HCT116 (cell line): ENCODE measurements around the gene AHSP. TPM values are rescaled to one million over a fixed set of nuclear protein-coding genes. Genes with fewer than 3 reads are reported as not detected.
A peak's percentile ranks its signal among the peaks of the same experiment; 100 is the strongest.

Source experiments
- ATAC-seq: fragments of 200-7000 bp; cut with Tn5 transposase; 2 replicates; pipeline ENCODE4 v1.9.1; 2020; ENCODE audit warnings: mild to moderate bottlenecking, moderate library complexity
- BruUV-seq: library from RNA; stranded (reverse); fragments of 400-500 nt; replicated peaks from 2 replicates; lab custom pipeline; 2021; lab: Mats Ljungman, UMichigan
- CTCF ChIA-PET: fragments of 300-600 bp; sonication (Branson Sonifier 250); formaldehyde crosslinking; loops from one replicate; lab custom pipeline; 2021; ENCODE audit warnings: antibody characterized with exemption; lab: Charles Lee
- POLR2A ChIA-PET: fragments of 300-600, 350-600 bp; sonication (Branson Sonifier 250); formaldehyde crosslinking; loops from one replicate; lab custom pipeline; 2021; ENCODE audit warnings: antibody characterized with exemption; lab: Charles Lee
- RAD21 ChIA-PET, 2 experiments: fragments of 300-600 bp; sonication (Branson Sonifier 250); formaldehyde crosslinking; loops; one replicate each; lab custom pipeline; 2023; ENCODE audit warnings: low total read pairs in 2 of 2; ENCODE audit not compliant: uncharacterized antibody in 2 of 2, unreplicated experiment in 2 of 2, low non-redundant PET in 1 of 2; lab: Charles Lee
- DNase-seq: peaks from one replicate; pipeline ENCODE4 v3.0.0-alpha.2; 2010; ENCODE audit warnings: low read depth, low spot score
- H2AFZ ChIP-seq: fragments of 200-600 bp; shearing (Covaris generic), sonication (generic); 2 replicates; pipeline ENCODE4 v1.6.1; 2017; ENCODE audit warnings: low read depth, mixed run types, mixed read lengths, antibody characterized with exemption, low read length; ENCODE audit not compliant: poor library complexity, severe bottlenecking
- H3K27ac ChIP-seq: 2 replicates; pipeline ENCODE4 v1.5.1; 2012; ENCODE audit warnings: low read depth, low read length
- H3K27me3 ChIP-seq: fragments of 200-600 bp; sonication (generic); 2 replicates; pipeline ENCODE4 v1.6.1; 2016; ENCODE audit warnings: mixed run types, low read length, mixed read lengths; ENCODE audit not compliant: insufficient read depth
- H3K36me3 ChIP-seq, 2 experiments: fragments of 200-500 bp in 1 of 2; fragments of 200-600 bp in 1 of 2; sonication (Bioruptor generic) in 1 of 2; sonication (generic) in 1 of 2; 2 replicates each; pipeline versions ENCODE4 v1.5.1 to v1.6.1; 2014 to 2016; ENCODE audit warnings: low read length in 2 of 2, inconsistent platforms in 1 of 2, mixed read lengths in 1 of 2, mixed run types in 1 of 2; ENCODE audit not compliant: insufficient read depth in 2 of 2, control insufficient read depth in 1 of 2
- H3K4me1 ChIP-seq, 2 experiments: fragments of 200-600 bp in 1 of 2; sonication (generic) in 1 of 2; 2 replicates each; pipeline versions ENCODE4 v1.5.1 to v1.6.1; 2012 to 2017; ENCODE audit warnings: low read length in 2 of 2, inconsistent platforms in 1 of 2, mild to moderate bottlenecking in 1 of 2, mixed read lengths in 1 of 2, mixed run types in 1 of 2, moderate library complexity in 1 of 2; ENCODE audit not compliant: insufficient read depth in 2 of 2, control insufficient read depth in 1 of 2
- H3K4me2 ChIP-seq: fragments of 200-600 bp; sonication (generic); 2 replicates; pipeline ENCODE4 v1.6.1; 2017; ENCODE audit warnings: mixed run types, low read length, mixed read lengths
- H3K4me3 ChIP-seq, 2 experiments: fragments of 200-600 bp in 1 of 2; sonication (generic) in 1 of 2; replicated peaks in 1 of 2; 2 replicates each; pipeline ENCODE4 v1.5.1; 2011 to 2016; ENCODE audit warnings: low read length in 2 of 2, control low read depth in 1 of 2, low read depth in 1 of 2, mild to moderate bottlenecking in 1 of 2, mixed read lengths in 1 of 2, mixed run types in 1 of 2
- H3K79me2 ChIP-seq: fragments of 200-600 bp; sonication (generic); 2 replicates; pipeline ENCODE4 v1.6.1; 2017; ENCODE audit warnings: mild to moderate bottlenecking, mixed run types, low read length, moderate library complexity, mixed read lengths; ENCODE audit not compliant: insufficient read depth
- H3K9ac ChIP-seq: fragments of 200-600 bp; sonication (generic); 2 replicates; pipeline ENCODE4 v1.6.1; 2016; ENCODE audit warnings: low read length, mixed read lengths
- H3K9me2 ChIP-seq: fragments of 200-600 bp; sonication (generic), shearing (Covaris generic); 2 replicates; pipeline ENCODE4 v1.6.1; 2017; ENCODE audit warnings: mixed run types, mild to moderate bottlenecking, moderate library complexity; ENCODE audit not compliant: insufficient read depth
- H3K9me3 ChIP-seq, 2 experiments: fragments of 200-500 bp in 1 of 2; fragments of 200-600 bp in 1 of 2; sonication (Bioruptor generic) in 1 of 2; sonication (generic) in 1 of 2; 2 replicates each; pipeline ENCODE4 v1.6.1; 2014 to 2017; ENCODE audit warnings: low read length in 2 of 2, mixed read lengths in 2 of 2, inconsistent platforms in 1 of 2, low read depth in 1 of 2, mild to moderate bottlenecking in 1 of 2, mixed run types in 1 of 2, moderate library complexity in 1 of 2; ENCODE audit not compliant: control insufficient read depth in 1 of 2, insufficient read depth in 1 of 2
- H4K20me1 ChIP-seq: fragments of 200-600 bp; sonication (generic), shearing (Covaris generic); 2 replicates; pipeline ENCODE4 v1.6.1; 2017; ENCODE audit warnings: mixed run types, mild to moderate bottlenecking, moderate library complexity; ENCODE audit not compliant: insufficient read depth
- CEBPB ChIP-seq: IDR thresholded peaks from 2 replicates; pipeline ENCODE4 v1.6.1; 2012; ENCODE audit warnings: low read depth
- EZH2 ChIP-seq: fragments of 200-600 bp; sonication (generic); IDR thresholded peaks from 2 replicates; pipeline ENCODE4 v1.6.1; 2017; ENCODE audit warnings: antibody characterized with exemption, mixed run types
- POLR2A ChIP-seq: IDR thresholded peaks from 2 replicates; pipeline ENCODE4 v1.7.0; 2011; ENCODE audit warnings: borderline replicate concordance; ENCODE audit not compliant: insufficient read depth, insufficient read length; ENCODE audit errors: extremely low read depth
- POLR2AphosphoS5 ChIP-seq: IDR thresholded peaks from 2 replicates; pipeline ENCODE4 v1.6.1; 2011; ENCODE audit warnings: mild to moderate bottlenecking, low read depth, low read length, moderate library complexity
- RAD21 ChIP-seq: IDR thresholded peaks from 2 replicates; pipeline ENCODE4 v1.6.1; 2012; ENCODE audit warnings: low read depth, mild to moderate bottlenecking
- SIN3A ChIP-seq: IDR thresholded peaks from 2 replicates; pipeline ENCODE4 v1.6.1; 2012; ENCODE audit warnings: low read depth
- SP1 ChIP-seq: IDR thresholded peaks from 2 replicates; pipeline ENCODE4 v1.6.1; 2012; ENCODE audit warnings: low read depth
- intact Hi-C: fragments of 100-400 bp; cut with micrococcal nuclease; formaldehyde crosslinking; loops from 2 replicates; pipeline ENCODE4 v1.10.0; 2022
- total RNA-seq: library from RNA; stranded (reverse); gene quantifications from one replicate; pipeline ENCODE4 v1.2.1, GENCODE V29; 2021; ENCODE audit not compliant: unreplicated experiment
- TF ChIP-seq, protein P1 (sequence below): IDR thresholded peaks from 2 replicates; pipeline ENCODE4 v1.6.1; 2012

Gene AHSP
- total RNA-seq, 1 experiment from 2014 or later: not detected

DNA sequence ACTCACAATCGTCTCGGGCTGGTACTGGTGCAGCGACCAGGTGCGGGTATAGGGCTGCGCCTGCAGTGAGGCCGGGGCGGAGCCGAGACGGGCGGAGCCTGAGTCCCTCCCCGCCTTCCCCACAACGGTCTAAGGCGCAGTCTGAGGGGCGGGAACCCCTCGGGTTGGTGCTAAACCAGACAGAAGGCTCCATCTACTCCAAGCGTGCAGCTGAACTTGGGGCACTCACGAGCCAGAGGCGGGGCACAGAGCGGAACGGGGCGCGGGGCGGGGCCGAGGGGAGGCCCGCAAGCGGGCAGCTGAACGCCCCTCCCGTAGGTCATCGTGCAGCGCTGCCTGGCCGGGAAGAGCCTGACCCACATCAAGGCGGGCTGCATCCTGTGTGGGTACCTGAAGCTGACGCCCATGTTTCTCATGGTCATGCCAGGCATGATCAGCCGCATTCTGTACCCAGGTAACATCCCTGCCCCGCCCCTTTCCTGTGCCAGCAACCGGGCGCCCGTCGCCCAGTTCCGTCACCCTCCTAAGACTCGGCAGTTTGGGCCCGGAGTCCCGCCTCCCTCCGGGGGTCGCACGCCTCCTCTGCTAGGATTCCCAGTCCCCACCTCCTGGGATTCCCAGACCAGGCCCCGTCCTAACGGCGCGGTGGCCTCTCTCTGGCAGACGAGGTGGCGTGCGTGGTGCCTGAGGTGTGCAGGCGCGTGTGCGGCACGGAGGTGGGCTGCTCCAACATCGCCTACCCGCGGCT lies 39.8 kb upstream of the AHSP start:
- Histone ChIP-seq H4K20me1 (no peaks in the 10 kb centered on the region), H3K4me1 (peaks cover 7 to 20% of the 10 kb centered on the region in 2 experiments; a peak in 3 of 4 replicates), H3K79me2 (no peaks in the 10 kb centered on the region), H3K9ac (peak overlapping the region; percentile 54)
- no TSS peak for BruUV-seq
- ATAC-seq: peak; percentile 95
- RAD21 ChIA-PET: no interaction called here
- no peak for TF ChIP-seq SP1
- TF ChIP-seq RAD21: no peak
- TF ChIP-seq, protein P1, sequence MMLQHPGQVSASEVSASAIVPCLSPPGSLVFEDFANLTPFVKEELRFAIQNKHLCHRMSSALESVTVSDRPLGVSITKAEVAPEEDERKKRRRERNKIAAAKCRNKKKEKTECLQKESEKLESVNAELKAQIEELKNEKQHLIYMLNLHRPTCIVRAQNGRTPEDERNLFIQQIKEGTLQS: no peak
- TF ChIP-seq SIN3A: no peak
- no peak for TF ChIP-seq EZH2
- peak; percentile 58; the same call in 1 of the 2 replicates for TF ChIP-seq POLR2AphosphoS5
- TF ChIP-seq, all 23 proteins: peak for 1
- intact Hi-C loops: no loop called here
- H3K27ac ChIP-seq: peak overlapping the region; percentile 28; the same call in 1 of the 2 replicates
- H3K4me2 ChIP-seq: peak overlapping the region; percentile 97
- H3K9me3 ChIP-seq: no peaks in the 10 kb centered on the region
- H3K4me3 ChIP-seq: peak overlapping the region; percentile 54 to 59
- H3K27me3 ChIP-seq: no peaks in the 10 kb centered on the region
- H2AFZ ChIP-seq: no peak overlapping the region
- POLR2A ChIA-PET: no interaction called here
- no peaks in the 10 kb centered on the region for H3K9me2 ChIP-seq
- CTCF ChIA-PET: interaction anchor here (1.4 kb wide), 1 partner anchor 15 kb away, joined by 3 read pairs; no protein-coding TSS in a partner anchor
- DNase-seq: no peak
- no peaks in the 10 kb centered on the region; a peak in 2 of 4 replicates for H3K36me3 ChIP-seq

DNA sequence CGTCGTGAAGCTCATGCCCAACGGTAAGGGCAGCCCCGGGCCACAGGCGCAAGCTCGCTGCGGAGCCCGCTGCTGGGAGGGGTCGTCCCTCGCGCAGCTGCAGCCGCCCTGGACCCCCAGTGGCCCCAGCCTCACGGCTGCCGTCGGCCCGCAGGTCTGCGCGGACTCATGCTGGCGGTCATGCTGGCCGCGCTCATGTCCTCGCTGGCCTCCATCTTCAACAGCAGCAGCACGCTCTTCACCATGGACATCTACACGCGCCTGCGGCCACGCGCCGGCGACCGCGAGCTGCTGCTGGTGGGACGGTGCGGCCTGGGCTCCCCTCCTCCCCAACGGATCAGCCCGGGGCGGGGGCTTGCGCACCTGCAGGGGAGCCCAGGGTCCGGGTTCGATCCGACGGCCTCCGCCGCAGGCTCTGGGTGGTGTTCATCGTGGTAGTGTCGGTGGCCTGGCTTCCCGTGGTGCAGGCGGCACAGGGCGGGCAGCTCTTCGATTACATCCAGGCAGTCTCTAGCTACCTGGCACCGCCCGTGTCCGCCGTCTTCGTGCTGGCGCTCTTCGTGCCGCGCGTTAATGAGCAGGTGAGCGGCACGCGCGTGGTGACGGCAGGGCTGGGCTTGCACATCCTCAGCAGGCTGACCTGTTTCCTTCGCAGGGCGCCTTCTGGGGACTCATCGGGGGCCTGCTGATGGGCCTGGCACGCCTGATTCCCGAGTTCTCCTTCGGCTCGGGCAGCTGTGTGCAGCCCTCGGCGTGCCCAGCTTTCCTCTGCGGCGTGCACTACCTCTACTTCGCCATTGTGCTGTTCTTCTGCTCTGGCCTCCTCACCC lies 39.0 kb upstream of the AHSP start:
- peaks cover 0 to 4% of the 10 kb centered on the region in 2 experiments; a peak in 2 of 4 replicates for H3K36me3 ChIP-seq
- no peak for ATAC-seq
- no peaks in the 10 kb centered on the region for H3K27me3 ChIP-seq
- intact Hi-C loops: no loop called here
- RAD21 ChIA-PET: no interaction called here
- no TSS peak for BruUV-seq
- no peaks in the 10 kb centered on the region for H3K79me2 ChIP-seq
- no peak overlapping the region for H3K9ac ChIP-seq
- peak overlapping the region; percentile 97; the same call in 1 of the 2 replicates for H3K4me2 ChIP-seq
- no peaks in the 10 kb centered on the region for H3K9me2 ChIP-seq
- no peaks in the 10 kb centered on the region for H4K20me1 ChIP-seq
- TF ChIP-seq POLR2AphosphoS5 (peak; percentile 1; the same call in 1 of the 2 replicates), CEBPB (no peak), POLR2A (no peak)
- POLR2A ChIA-PET: no interaction called here
- DNase-seq: no peak
- no peak overlapping the region for H2AFZ ChIP-seq
- CTCF ChIA-PET: interaction anchor here (0.6 kb wide), 1 partner anchor 468 kb away, joined by 3 read pairs; no protein-coding TSS in a partner anchor
- no peak overlapping the region for H3K4me3 ChIP-seq
- H3K9me3 ChIP-seq: no peaks in the 10 kb centered on the region
- H3K27ac ChIP-seq: no peak overlapping the region; the same call in 1 of the 2 replicates
- H3K4me1 ChIP-seq: peaks cover 7 to 20% of the 10 kb centered on the region in 2 experiments; a peak in 3 of 4 replicates
